ENCODE measurements around the gene SMURF2.

DNA sequence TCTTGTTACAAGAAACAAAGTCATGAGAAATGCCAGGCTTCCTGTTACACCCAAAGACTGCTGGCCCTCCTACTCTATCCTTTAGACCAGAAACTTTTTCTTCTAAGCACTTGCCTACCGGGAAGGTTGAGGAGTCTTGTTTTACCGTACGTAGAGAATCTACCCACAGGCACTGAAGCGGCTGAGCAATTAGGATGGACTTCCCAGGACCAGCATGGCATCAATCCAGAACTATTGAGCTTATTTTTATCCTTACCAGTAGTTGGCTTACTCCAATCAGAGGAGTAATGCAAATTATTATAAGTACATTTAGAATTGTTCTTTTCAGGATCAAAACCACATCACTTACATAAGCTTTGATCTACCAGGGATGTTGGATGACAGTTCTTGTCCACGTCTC, 129.7 kb downstream of the SMURF2 start:
- TF ChIP-seq, protein P1, sequence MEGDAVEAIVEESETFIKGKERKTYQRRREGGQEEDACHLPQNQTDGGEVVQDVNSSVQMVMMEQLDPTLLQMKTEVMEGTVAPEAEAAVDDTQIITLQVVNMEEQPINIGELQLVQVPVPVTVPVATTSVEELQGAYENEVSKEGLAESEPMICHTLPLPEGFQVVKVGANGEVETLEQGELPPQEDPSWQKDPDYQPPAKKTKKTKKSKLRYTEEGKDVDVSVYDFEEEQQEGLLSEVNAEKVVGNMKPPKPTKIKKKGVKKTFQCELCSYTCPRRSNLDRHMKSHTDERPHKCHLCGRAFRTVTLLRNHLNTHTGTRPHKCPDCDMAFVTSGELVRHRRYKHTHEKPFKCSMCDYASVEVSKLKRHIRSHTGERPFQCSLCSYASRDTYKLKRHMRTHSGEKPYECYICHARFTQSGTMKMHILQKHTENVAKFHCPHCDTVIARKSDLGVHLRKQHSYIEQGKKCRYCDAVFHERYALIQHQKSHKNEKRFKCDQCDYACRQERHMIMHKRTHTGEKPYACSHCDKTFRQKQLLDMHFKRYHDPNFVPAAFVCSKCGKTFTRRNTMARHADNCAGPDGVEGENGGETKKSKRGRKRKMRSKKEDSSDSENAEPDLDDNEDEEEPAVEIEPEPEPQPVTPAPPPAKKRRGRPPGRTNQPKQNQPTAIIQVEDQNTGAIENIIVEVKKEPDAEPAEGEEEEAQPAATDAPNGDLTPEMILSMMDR (IDR thresholded peaks at IDR 0.05 in 2 of 3, conservative IDR thresholded peaks at IDR 0.05 in 1 of 3; ENCODE audit: control insufficient read depth in 2 of 3, extremely low read depth in 1 of 3, insufficient read depth in 1 of 3, low read depth in 3 of 3, low read length in 3 of 3) = no peak
- no peak for TF ChIP-seq CREB1 (IDR thresholded peaks at IDR 0.05; ENCODE audit: low read depth)
- TF ChIP-seq, protein P2, sequence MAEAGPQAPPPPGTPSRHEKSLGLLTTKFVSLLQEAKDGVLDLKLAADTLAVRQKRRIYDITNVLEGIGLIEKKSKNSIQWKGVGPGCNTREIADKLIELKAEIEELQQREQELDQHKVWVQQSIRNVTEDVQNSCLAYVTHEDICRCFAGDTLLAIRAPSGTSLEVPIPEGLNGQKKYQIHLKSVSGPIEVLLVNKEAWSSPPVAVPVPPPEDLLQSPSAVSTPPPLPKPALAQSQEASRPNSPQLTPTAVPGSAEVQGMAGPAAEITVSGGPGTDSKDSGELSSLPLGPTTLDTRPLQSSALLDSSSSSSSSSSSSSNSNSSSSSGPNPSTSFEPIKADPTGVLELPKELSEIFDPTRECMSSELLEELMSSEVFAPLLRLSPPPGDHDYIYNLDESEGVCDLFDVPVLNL (IDR thresholded peaks at IDR 0.05; ENCODE audit: low read depth, low read length) = no peak
- TF ChIP-seq POLR2A (IDR thresholded peaks at IDR 0.05; ENCODE audit: low read depth, low read length) = no peak
- TF ChIP-seq TBL1XR1 (IDR thresholded peaks at IDR 0.05; ENCODE audit: low read depth, low read length) = no peak
- TF ChIP-seq ATF7 (IDR thresholded peaks at IDR 0.05; ENCODE audit: low read depth) = no peak
- no peak for TF ChIP-seq GABPA (IDR thresholded peaks at IDR 0.05; ENCODE audit: low read depth)
- TF ChIP-seq SP1 (IDR thresholded peaks at IDR 0.05; ENCODE audit: low read depth, low read length) = no peak
- no peak for TF ChIP-seq SIX5 (IDR thresholded peaks at IDR 0.05; ENCODE audit: low read depth, low read length, severe bottlenecking)
- no peak for TF ChIP-seq RFX5 (IDR thresholded peaks at IDR 0.05; ENCODE audit: low read depth, low read length)
